ENCODE results near the gene FAR2.
A peak's percentile ranks its signal among the peaks of the same experiment; 100 is the strongest.
"Not testable (repeated sequence)": the region's sequence is repeated elsewhere in the genome, so short reads cannot be mapped to it uniquely, and the experiment has no call there.

FAR2 gene

GRCh38 chr12:29148911-29149690 lies at the start of gene FAR2:
Gene FAR2, plus strand, starts transcription at chr12:29149278. Its CDS starts 121,172 bp downstream, at chr12:29270450.
- DNase-seq, result peak; percentile 87

GRCh38 chr12:29102741-29103140 lies 46.3 kb upstream of the FAR2 start:
- no peak for DNase-seq

DNA sequence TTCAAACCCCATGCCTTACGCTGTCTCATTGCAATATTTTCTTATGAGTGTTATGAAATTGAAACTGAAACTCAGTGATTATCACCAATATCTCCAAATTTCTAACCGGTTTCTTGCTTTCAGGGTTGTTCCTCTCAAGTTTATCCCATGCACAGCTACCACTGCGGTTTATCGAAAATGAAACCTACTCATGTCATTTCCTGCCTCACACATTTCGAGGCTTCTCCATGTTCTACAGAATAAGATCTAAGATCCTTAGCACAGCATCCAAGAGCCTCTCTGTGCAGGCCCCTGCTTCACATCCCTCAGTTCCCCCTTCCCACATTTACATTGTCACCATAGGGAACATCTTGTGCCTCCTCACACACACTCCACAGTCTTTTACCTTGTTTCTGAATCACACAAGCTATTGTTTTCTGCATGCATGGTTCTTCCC lies 45.5 kb upstream of the FAR2 start:
- no peak for DNase-seq

DNA sequence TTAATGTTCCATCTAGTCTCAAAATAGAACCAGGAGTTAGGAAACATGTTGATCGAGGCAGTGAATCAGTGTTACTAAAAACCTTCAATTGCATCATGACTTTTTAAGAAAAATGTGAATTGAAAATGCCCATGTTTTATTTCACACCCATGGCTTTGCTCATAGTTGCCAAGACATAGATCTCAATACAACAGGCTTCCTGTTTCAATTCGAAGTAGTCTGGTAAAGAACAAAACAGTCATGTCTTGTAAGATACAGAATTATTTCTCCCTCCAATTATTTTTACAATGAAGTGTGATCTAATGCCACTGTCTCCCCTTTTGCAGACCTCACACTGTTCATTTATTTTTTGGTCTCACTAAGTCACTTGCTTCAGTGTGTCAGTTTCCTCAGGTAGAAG lies 44.6 kb upstream of the FAR2 start:
- DNase-seq, result no peak

- DNase-seq, result no peak
Measured at GRCh38 chr12:29110506-29111442, 38.3 kb upstream of the FAR2 start.

DNA sequence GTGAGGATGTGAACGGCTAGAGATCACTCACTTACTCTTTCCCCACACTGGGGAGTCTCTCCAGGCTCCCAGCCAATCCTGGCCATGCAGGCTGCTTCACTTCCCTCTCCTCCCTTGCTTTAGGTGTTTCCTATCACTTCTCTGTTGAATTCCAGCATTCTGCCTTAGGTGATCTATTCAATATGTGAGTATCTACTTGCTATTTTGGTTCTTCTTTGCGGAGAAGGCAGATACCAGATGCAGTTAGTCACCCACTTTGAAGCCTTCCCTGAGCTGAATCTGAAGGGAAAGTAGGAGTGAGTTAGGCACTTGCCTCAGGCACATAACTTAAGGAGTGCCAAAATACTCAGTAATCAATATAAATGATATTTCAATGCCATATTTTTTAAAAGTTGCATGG lies 36.0 kb upstream of the FAR2 start:
- peak; percentile 86 for DNase-seq

GRCh38 chr12:29116414-29116813 lies 32.7 kb upstream of the FAR2 start:
- DNase-seq, result no peak

DNA sequence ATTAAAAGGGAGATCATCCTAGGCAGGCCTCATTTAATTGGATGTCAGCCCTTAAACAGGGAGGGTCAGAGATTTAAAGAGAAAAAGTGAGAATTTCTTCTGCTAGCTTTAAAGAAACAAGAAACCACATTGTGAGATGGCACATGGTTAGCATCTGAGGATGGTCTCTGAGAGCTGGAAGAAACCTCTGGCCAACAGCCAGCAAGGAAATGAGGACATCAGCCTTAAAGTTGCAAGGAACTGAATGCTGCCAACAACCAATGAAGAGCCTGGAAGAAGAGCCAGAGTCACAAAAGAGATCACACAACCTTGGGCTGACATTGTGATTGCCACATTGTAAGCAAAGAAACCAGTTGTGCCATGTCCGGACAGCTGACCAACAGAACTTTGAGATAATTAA lies 17.5 kb upstream of the FAR2 start:
- DNase-seq, result no peak

GRCh38 chr12:29132316-29132715 lies 16.8 kb upstream of the FAR2 start:
- no peak for DNase-seq

DNA sequence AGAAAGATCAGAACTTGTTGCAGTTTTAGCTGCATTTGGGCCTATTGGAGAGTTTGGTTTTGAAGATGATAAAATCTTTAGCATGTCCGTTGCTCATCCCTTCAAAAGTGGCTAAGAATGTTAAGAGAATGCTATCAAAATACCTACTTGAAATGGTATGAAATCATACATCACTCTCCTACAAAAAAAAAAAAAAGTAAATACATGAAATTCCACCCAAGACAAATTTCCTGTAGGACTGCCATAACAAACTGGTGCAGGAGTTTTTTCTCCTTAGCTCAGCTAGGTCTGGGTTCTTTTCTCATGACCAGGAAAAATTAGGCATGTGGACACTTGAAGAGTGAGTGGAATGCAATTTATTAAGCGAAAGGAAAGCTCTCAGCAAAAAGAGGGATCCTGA lies 15.9 kb upstream of the FAR2 start:
- DNase-seq, result no peak

GRCh38 chr12:29133680-29134079 lies 15.4 kb upstream of the FAR2 start:
- no peak for DNase-seq

- not testable (repeated sequence) for DNase-seq
Measured at GRCh38 chr12:29138256-29138655, 10.8 kb upstream of the FAR2 start.

DNA sequence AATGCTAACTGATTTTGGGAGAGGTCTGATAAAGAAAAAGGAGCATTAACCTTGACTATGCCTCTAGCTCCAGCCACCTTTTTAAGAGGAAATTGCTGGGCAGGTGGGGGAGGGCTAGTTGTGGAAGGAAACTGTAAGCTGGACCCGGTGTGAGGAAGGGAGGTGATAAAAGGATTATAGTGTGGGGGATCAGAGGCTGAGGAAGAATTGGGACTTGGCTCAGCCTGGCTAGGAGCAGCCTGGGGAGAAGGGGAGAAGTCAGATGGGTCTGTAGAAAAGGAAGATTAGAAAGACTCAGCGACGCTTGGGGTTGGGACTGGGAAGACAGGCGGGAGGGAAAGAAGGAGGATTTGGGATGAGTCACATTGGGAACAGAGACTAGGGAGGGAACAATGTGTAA lies 10.2 kb upstream of the FAR2 start:
- DNase-seq, result not testable (repeated sequence)

- no peak for DNase-seq
Measured at GRCh38 chr12:29145372-29146170, 3.5 kb upstream of the FAR2 start.

DNA sequence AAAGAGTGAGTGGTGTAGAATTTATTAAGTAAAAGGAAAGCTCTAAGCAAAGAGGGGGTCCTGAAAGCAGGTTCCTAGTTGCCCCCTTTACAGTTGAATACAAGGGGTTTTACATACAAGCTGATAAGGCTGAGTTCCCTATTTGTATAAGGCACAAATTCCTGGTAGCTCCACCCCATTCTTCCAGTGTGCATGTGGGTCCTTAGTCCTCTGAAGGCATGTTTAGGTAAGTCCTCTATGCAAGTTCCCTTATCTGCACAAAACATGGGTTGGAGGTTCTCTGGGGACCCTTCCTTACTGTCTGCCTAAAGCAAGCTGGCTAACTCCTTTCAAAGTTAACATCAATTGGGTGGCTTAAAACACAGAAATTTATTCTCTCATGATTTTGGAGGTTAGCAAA lies 2.9 kb upstream of the FAR2 start:
- DNase-seq, result no peak

- no peak for DNase-seq
Measured at GRCh38 chr12:29147731-29148595, 1.1 kb upstream of the FAR2 start.

DNA sequence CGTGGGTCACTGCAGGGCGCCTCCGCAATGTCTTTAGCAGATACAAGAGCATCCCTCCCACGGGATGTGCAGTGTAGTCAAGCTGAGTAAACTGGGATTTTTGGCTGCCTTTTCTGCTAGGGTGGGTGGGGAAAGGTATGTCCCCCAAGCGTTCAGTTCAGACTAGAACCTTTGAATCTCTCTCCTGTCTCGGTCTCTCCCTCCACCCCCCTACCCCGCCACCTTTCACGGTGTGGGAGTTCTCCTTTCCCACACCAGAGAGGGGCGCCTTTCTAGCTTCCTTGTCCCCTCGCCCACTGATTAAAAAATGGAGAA lies 525 bp upstream of the FAR2 start:
- DNase-seq, result peak; percentile 67

GRCh38 chr12:29149691-29150281 lies 708 bp downstream of the FAR2 start:
- DNase-seq, result peak; percentile 69

DNA sequence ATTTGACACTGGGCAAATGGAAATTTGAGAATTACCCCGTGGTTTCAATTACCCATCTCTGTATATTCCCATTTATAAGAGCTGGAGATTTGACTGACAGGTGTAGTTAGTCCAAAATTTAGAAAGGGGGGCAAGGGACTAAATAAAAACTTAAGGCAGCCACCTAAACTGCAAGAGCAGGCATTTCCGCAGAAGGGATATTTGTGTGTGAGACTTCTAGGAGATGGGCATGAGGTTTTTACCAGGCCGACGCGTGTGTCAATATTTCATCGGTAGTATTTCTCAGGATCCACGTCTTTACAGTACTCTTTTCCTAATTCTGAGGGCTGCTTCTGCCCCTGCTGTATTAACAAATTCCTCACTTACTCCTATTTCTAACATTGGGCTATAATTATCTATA lies 1.4 kb downstream of the FAR2 start:
- no peak for DNase-seq

- DNase-seq, result no peak
Measured at GRCh38 chr12:29152223-29152868, 3.3 kb downstream of the FAR2 start.

GRCh38 chr12:29152981-29153630 lies 4.0 kb downstream of the FAR2 start:
- DNase-seq, result peak; percentile 68

Data from islet precursor cell (in vitro differentiated cells).